GM21529 (cell line): ENCODE results near the gene SHISAL2A.
A peak's percentile ranks its signal among the peaks of the same experiment; 100 is the strongest.

Experiments used
- ATAC-seq: cut with Tn5 transposase; IDR thresholded peaks from one replicate; pipeline ENCODE4 v1.9.1; 2021; ENCODE audit not compliant: unreplicated experiment

Gene SHISAL2A

GRCh38 chr1:52615489-52616042 lies 17.4 kb upstream of the SHISAL2A start:
- no peak for ATAC-seq

DNA sequence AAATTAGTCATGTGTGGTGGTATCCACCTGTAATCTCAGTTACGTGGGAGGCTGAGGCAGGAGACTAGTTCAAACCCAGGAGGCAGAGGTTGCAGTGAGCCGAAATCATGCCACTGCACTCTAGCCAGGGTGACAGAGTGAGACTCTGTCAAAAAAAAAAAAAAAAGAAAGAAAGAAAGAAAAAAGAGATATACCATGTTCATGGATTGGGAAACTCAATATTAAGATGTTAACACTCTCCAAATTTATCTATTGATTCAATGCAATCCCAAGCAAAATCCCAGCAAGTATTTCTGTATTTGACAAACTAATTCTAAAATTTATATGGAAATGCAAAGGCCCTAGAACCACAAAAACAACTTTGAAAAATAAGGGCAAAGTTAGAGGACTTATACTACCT lies 11.0 kb upstream of the SHISAL2A start:
- ATAC-seq = no peak

DNA sequence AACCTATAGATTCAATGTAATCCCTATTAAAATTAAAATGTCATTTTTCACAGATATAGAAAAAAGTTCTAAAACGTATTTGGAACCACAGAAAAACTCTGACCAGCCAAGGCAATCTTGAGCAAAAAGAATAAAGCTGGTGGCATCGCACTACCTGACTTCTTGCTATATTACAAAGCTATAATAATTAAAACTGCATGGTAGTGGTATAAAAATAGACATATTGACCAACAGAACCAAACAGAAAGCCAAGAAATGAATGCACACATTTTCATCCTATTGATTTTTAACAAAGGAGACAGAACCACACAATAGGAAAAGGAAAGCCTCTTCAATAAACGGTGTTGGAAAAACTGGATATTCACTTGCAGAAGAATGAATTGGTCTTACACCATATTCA lies 9.2 kb upstream of the SHISAL2A start:
- no peak for ATAC-seq

DNA sequence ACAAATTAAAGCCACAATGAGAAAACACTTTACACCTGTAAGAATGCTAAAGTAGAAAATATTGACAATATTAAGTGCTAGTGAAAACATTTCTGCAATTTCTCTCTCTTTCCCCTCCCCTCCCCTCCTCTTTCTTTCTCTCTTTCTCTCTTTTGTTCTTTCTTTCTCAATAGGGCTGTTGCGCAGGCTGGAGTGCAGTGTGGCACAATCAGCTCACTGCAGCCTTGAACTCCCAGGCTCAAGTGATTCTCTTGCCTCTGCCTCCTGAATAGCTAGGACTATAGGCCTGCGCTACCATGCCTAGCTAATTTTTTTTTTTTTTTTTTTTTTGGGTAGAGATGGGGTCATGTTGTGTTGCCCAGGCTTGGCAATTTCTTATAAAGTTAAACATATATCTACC lies 5.9 kb upstream of the SHISAL2A start:
- no peak for ATAC-seq

- ATAC-seq = no peak
These were observed 4.2 kb upstream of the SHISAL2A start for GRCh38 chr1:52628614-52629324.

- no peak for ATAC-seq
These were observed 3.7 kb upstream of the SHISAL2A start for GRCh38 chr1:52629325-52629643.

DNA sequence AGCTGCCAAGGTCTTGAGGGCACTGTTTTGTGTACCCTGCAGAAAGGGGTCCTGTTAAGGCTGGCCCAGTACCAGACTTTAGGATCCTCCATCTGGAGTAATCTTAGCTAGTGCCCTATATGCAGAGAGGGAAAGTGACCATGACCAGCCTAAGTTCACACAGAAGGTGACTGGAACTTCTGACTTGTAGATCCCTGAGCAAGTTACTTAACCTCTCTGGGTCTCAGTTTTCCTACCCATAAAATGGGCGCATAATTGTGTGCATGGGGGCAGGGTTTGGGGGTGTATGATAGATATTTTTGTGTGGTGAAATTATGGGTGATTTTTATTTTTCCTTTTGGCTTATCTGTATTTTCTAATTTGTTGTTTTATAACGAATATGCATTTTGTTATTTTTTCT lies 3.3 kb upstream of the SHISAL2A start:
- no peak for ATAC-seq

GRCh38 chr1:52631759-52632331 lies 1.1 kb upstream of the SHISAL2A start:
- ATAC-seq = no peak

DNA sequence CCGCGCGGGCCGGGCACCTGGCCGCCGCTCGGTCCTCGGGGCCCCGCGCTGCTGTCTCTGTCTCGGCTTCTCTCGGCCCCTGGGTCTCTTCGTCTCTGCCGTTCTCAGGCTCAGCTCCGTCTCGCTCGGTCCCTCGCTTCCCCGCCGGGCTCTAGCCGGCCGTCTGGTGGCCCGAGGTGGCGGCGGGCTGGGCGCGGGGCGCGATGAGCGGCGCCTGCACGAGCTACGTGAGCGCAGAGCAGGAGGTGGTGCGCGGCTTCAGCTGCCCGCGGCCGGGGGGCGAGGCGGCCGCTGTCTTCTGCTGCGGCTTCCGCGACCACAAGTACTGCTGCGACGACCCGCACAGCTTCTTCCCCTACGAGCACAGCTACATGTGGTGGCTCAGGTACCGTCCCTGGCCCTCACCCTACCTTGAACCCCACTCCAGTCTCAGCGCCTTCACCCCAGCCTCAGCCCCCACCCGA lies 355 bp downstream of the SHISAL2A start:
- ATAC-seq = no peak

- ATAC-seq = no peak
These were observed 1.1 kb downstream of the SHISAL2A start for GRCh38 chr1:52634111-52634510.

DNA sequence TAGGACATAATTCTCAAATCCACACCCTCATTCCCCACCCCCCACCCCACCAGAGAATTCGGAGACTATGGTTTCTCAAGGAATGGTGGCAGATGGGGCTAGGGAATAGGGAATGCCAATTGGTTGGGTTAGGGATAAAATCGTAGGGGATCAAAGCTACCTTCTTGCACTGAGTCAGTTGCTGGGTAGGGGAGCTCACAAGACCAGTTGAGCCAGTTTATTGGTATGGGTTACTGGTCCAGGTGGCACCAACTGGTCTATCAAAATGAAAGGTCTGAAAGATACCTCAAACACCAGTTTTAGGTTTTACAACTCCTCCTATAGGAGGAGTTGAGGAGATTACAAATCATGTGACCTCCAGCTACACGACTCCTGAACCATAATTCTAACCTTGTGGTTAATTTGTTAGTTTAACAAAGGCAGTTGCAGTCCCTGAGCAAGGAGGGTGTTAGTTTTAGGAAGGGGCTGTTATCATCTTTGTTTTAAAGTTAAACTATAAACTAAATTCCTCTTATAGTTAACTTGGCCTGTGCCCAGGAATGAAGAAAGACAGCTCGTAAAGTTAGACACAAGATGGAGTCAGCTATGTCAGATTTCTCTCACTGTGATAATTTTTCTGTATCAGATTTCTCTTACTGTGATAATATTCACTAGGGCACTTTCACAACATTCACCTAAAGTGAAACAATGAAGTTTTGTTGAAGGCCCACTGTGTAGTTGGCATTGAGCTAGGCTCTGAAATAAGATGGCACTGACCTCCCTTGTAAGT lies 2.5 kb downstream of the SHISAL2A start:
- no peak for ATAC-seq

GRCh38 chr1:52636721-52637695 lies 4.0 kb downstream of the SHISAL2A start:
- peak; percentile 78 for ATAC-seq

GRCh38 chr1:52637946-52638345 lies 5.0 kb downstream of the SHISAL2A start:
- no peak for ATAC-seq

DNA sequence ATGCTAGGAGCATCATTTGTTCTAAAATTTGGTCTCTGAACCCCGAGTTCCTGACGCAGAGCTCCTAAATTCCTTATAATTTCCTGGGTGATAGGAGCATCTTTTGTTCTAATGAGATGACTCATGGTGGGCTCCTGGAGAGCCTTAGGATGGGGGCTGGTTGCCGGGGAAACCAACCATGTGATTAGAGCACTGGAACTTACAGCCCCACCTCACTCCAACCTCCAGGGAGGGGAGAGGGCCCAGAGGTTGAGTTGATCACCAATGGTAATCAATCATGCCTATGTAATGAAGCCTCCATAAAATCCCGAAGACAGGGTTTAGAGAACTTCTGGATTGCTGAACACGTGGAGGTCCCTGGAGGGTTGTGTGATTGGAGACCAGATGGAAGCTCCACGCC lies 7.7 kb downstream of the SHISAL2A start:
- ATAC-seq = no peak

DNA sequence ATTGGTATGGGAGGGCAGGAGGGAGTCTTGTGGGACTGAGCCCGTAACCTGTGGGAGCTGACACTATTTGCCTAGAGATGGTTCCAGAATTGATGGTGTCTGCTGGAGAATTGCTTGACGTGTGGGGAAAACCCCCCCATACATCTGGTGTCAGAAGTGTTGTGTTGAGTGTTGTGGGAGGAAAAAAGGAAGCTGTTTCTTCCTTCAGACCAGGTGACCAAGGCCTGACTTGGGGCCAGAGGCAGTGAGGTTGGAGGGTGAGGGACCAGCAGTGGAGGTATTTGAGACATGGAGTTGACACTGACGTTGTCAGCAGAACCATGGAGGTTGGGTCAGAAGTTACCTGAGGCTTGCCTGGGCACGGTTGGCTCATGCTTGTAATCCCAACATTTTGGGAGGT lies 8.3 kb downstream of the SHISAL2A start:
- ATAC-seq = no peak

DNA sequence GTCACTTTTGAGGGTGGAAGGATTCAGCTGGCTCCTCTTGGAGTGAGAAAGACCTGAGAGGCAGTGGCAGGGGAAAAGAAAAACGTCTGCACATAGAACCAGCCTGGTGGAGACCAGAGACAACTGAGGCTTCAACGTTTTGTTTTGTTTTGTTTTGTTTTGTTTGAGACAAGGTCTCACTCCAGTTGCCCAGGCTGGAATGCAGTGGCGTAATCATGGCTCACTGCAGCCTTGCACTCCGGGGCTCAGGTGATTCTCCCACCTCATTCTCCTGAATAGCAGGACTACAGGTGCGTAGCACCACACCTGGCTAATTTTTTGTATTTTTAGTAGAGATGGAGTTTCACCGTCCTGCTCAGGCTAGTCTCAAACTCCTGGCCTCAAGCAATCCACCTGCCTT lies 12.3 kb downstream of the SHISAL2A start:
- no peak for ATAC-seq

DNA sequence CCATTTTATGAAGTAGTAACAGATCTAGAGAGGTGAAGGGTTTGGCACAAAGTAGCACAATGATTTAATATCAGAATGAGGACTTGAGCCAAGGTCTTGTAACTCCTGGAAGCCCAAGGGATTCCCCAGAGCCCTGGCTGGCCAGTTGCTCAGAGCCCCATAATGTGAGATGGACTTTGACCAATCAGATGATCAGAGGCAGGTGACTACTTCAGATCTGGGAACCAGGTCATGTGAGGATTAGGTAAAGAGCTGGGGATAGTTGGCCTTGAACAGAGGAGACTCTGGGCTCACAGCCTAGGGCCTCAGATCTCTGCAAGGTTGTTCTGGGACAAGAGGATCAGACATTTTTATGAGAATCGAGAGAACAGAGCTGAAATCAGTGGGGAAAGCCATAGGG lies 18.9 kb downstream of the SHISAL2A start:
- ATAC-seq = no peak

- ATAC-seq = no peak
These were observed 20.4 kb downstream of the SHISAL2A start for GRCh38 chr1:52653207-52653849.

DNA sequence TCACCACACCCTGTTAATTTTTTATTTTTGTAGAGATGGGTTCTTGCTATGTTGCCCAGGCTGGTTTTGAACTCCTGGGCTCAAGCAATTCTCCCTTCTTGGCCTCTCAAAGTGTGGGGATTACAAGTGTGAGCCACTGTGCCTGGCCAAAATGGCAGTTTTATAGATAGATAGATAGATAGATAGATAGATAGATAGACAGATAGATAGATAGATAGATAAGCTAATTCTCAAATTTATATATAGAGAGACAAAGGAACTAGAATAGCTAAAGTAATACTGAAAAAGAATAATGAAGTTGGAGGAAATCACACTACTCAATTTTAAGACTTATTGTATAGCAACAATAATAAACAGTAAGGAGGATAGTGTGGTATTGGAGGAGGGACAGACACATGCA lies 21.1 kb downstream of the SHISAL2A start:
- no peak for ATAC-seq

DNA sequence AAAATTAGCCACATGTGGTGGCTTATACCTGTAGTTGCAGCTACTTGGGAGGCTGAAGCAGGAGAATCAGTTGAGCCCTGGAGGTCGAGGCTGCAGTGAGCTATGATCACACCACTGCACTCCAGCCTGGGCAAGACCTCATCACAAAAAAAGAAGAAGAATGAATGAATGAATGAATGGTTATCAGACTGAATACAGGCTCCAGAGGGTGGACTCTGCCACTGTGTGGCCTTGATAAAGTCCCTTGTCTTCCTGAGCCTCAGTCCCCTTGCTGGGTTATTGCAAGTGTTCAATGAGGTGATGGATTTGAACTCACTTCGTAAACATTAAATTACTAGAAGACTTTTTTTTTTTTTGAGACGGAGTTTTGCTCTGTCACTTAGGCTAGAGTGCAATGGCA lies 24.7 kb downstream of the SHISAL2A start:
- no peak for ATAC-seq
